T-helper 1 cell treated with Interleukin-12 subunit alpha and Interleukin-12 subunit beta and Interleukin-4 antibody, amounts not matched to agents 30 μg/mL and 1 μg/mL, for 36 hours (primary cell): ENCODE measurements around the gene ABCD3.
"Not testable (repeated sequence)": the region's sequence is repeated elsewhere in the genome, so short reads cannot be mapped to it uniquely, and the experiment has no call there.

Source experiments
- H3K27ac Mint-ChIP-seq: one replicate; pipeline ENCODE4 v1.8.0; 2021; ENCODE audit warnings: mild to moderate bottlenecking, mixed read lengths
- H3K27me3 Mint-ChIP-seq: one replicate; pipeline ENCODE4 v1.8.0; 2021; ENCODE audit warnings: low read depth, mixed read lengths
- H3K36me3 Mint-ChIP-seq: one replicate; pipeline ENCODE4 v1.8.0; 2021; ENCODE audit warnings: low read depth, mixed read lengths
- H3K4me1 Mint-ChIP-seq: one replicate; pipeline ENCODE4 v1.8.0; 2021; ENCODE audit warnings: low read depth, mixed read lengths
- H3K4me3 Mint-ChIP-seq: one replicate; pipeline ENCODE4 v1.8.0; 2021; ENCODE audit warnings: mild to moderate bottlenecking, moderate library complexity, mixed read lengths
- H3K9me3 Mint-ChIP-seq: one replicate; pipeline ENCODE4 v1.8.0; 2021; ENCODE audit warnings: mixed read lengths

Gene ABCD3

GRCh38 chr1:94417978-94418663 lies at the start of gene ABCD3:
TSS of gene ABCD3 (plus strand) at chr1:94418389. CDS start at chr1:94418479, 90 bp downstream.
- Mint-ChIP-seq H3K9me3 (no peaks in the 10 kb centered on the region), H3K4me3 (no peak within 1 kb of the TSS), H3K4me1 (peaks cover 29% of the 10 kb centered on the region), H3K36me3 (peaks cover 1% of the 10 kb centered on the region), H3K27ac (peak within 1 kb of the TSS; percentile 62), H3K27me3 (peaks cover 24% of the 10 kb centered on the region)

GRCh38 chr1:94372771-94373170 lies 45.4 kb upstream of the ABCD3 start:
- H3K4me1 Mint-ChIP-seq, H3K9me3 Mint-ChIP-seq, H3K27me3 Mint-ChIP-seq, H3K36me3 Mint-ChIP-seq, H3K4me3 Mint-ChIP-seq, H3K27ac Mint-ChIP-seq: not testable (repeated sequence)

- H3K4me1 Mint-ChIP-seq, H3K9me3 Mint-ChIP-seq, H3K36me3 Mint-ChIP-seq, H3K4me3 Mint-ChIP-seq, H3K27me3 Mint-ChIP-seq, H3K27ac Mint-ChIP-seq: not testable (repeated sequence)
Measured at GRCh38 chr1:94373311-94373710, 44.9 kb upstream of the ABCD3 start.

- H3K27me3 Mint-ChIP-seq = peaks cover 10% of the 10 kb centered on the region
- H3K27ac Mint-ChIP-seq, H3K4me3 Mint-ChIP-seq: not testable (repeated sequence)
Measured at GRCh38 chr1:94375666-94376065, 42.5 kb upstream of the ABCD3 start.

GRCh38 chr1:94378493-94378892 lies 39.7 kb upstream of the ABCD3 start:
- H3K27ac Mint-ChIP-seq, H3K4me1 Mint-ChIP-seq, H3K4me3 Mint-ChIP-seq, H3K9me3 Mint-ChIP-seq, H3K36me3 Mint-ChIP-seq: not testable (repeated sequence)
- peaks cover 10% of the 10 kb centered on the region for H3K27me3 Mint-ChIP-seq

More at GRCh38 chr1:94375666-94376065, 42.5 kb upstream of the ABCD3 start:
- H3K36me3 Mint-ChIP-seq, H3K9me3 Mint-ChIP-seq, H3K4me1 Mint-ChIP-seq: not testable (repeated sequence)

- no peaks in the 10 kb centered on the region for H3K9me3 Mint-ChIP-seq
- H3K27me3 Mint-ChIP-seq = peaks cover 10% of the 10 kb centered on the region
- no peak overlapping the region for H3K4me3 Mint-ChIP-seq
- no peaks in the 10 kb centered on the region for H3K36me3 Mint-ChIP-seq
- peaks cover 8% of the 10 kb centered on the region for H3K4me1 Mint-ChIP-seq
- no peak overlapping the region for H3K27ac Mint-ChIP-seq
Measured at GRCh38 chr1:94379615-94380014, 38.6 kb upstream of the ABCD3 start.

GRCh38 chr1:94382201-94382600 lies 36.0 kb upstream of the ABCD3 start:
- Mint-ChIP-seq H3K4me3 (no peak overlapping the region), H3K27ac (no peak overlapping the region)

GRCh38 chr1:94383966-94384408 lies 34.2 kb upstream of the ABCD3 start:
- Mint-ChIP-seq H3K4me3 (no peak overlapping the region), H3K9me3 (peaks cover 6% of the 10 kb centered on the region)

More at GRCh38 chr1:94382201-94382600, 36.0 kb upstream of the ABCD3 start:
- H3K9me3 Mint-ChIP-seq = no peaks in the 10 kb centered on the region
- peaks cover 10% of the 10 kb centered on the region for H3K27me3 Mint-ChIP-seq
- H3K4me1 Mint-ChIP-seq = peaks cover 18% of the 10 kb centered on the region
- peaks cover 3% of the 10 kb centered on the region for H3K36me3 Mint-ChIP-seq

GRCh38 chr1:94384485-94385265 lies 33.5 kb upstream of the ABCD3 start:
- peaks cover 10% of the 10 kb centered on the region for H3K27me3 Mint-ChIP-seq
- peaks cover 9% of the 10 kb centered on the region for H3K9me3 Mint-ChIP-seq
- H3K4me3 Mint-ChIP-seq = no peak overlapping the region
- peaks cover 3% of the 10 kb centered on the region for H3K36me3 Mint-ChIP-seq
- H3K4me1 Mint-ChIP-seq = peaks cover 18% of the 10 kb centered on the region
- H3K27ac Mint-ChIP-seq = no peak overlapping the region

More at GRCh38 chr1:94383966-94384408, 34.2 kb upstream of the ABCD3 start:
- no peak overlapping the region for H3K27ac Mint-ChIP-seq
- H3K4me1 Mint-ChIP-seq = peaks cover 18% of the 10 kb centered on the region
- H3K27me3 Mint-ChIP-seq = peaks cover 16% of the 10 kb centered on the region
- H3K36me3 Mint-ChIP-seq = peaks cover 3% of the 10 kb centered on the region

GRCh38 chr1:94385308-94385929 lies 32.8 kb upstream of the ABCD3 start:
- Mint-ChIP-seq H3K27ac (no peak overlapping the region), H3K27me3 (peaks cover 8% of the 10 kb centered on the region), H3K4me1 (peaks cover 18% of the 10 kb centered on the region), H3K36me3 (peaks cover 3% of the 10 kb centered on the region), H3K4me3 (no peak overlapping the region), H3K9me3 (peaks cover 11% of the 10 kb centered on the region)

GRCh38 chr1:94389298-94389697 lies 28.9 kb upstream of the ABCD3 start:
- Mint-ChIP-seq H3K27ac (no peak overlapping the region), H3K9me3 (peaks cover 11% of the 10 kb centered on the region), H3K4me1 (peaks cover 12% of the 10 kb centered on the region), H3K27me3 (peaks cover 11% of the 10 kb centered on the region), H3K36me3 (peaks cover 3% of the 10 kb centered on the region), H3K4me3 (no peak overlapping the region)

- peaks cover 4% of the 10 kb centered on the region for H3K27me3 Mint-ChIP-seq
- peaks cover 5% of the 10 kb centered on the region for H3K9me3 Mint-ChIP-seq
- H3K4me3 Mint-ChIP-seq = no peak overlapping the region
- no peak overlapping the region for H3K27ac Mint-ChIP-seq
- no peaks in the 10 kb centered on the region for H3K4me1 Mint-ChIP-seq
- no peaks in the 10 kb centered on the region for H3K36me3 Mint-ChIP-seq
Measured at GRCh38 chr1:94394247-94394646, 23.9 kb upstream of the ABCD3 start.

- peaks cover 4% of the 10 kb centered on the region for H3K27me3 Mint-ChIP-seq
- no peak overlapping the region for H3K4me3 Mint-ChIP-seq
- no peaks in the 10 kb centered on the region for H3K36me3 Mint-ChIP-seq
- no peaks in the 10 kb centered on the region for H3K4me1 Mint-ChIP-seq
- H3K9me3 Mint-ChIP-seq = no peaks in the 10 kb centered on the region
- no peak overlapping the region for H3K27ac Mint-ChIP-seq
Measured at GRCh38 chr1:94395231-94395630, 23.0 kb upstream of the ABCD3 start.

- Mint-ChIP-seq H3K4me3 (no peak overlapping the region), H3K27me3 (peaks cover 4% of the 10 kb centered on the region), H3K9me3 (no peaks in the 10 kb centered on the region), H3K4me1 (no peaks in the 10 kb centered on the region), H3K36me3 (no peaks in the 10 kb centered on the region), H3K27ac (no peak overlapping the region)
Measured at GRCh38 chr1:94395748-94396309, 22.4 kb upstream of the ABCD3 start.
